ENCODE results near the gene WWC1.

WWC1 gene

GRCh38 chr5:168319774-168320173 is 28.3 kb downstream of the WWC1 start:
- no peak for DNase-seq (ENCODE audit: low read depth)
- H3K4me3 ChIP-seq (ENCODE audit: low read depth, low read length) = no peak overlapping the region
- TF ChIP-seq CTCF (IDR thresholded peaks at IDR 0.05; ENCODE audit: low read depth, low read length, missing control alignments) = no peak

- no peak overlapping the region for H3K4me3 ChIP-seq (ENCODE audit: low read depth, low read length)
- DNase-seq (ENCODE audit: low read depth) = no peak
- TF ChIP-seq CTCF (IDR thresholded peaks at IDR 0.05; ENCODE audit: low read depth, low read length, missing control alignments) = no peak
Measured at GRCh38 chr5:168320805-168321204, 29.4 kb downstream of the WWC1 start.

- TF ChIP-seq CTCF (IDR thresholded peaks at IDR 0.05; ENCODE audit: low read depth, low read length, missing control alignments) = no peak
- DNase-seq (ENCODE audit: low read depth) = no peak
- no peak overlapping the region for H3K4me3 ChIP-seq (ENCODE audit: low read depth, low read length)
Measured at GRCh38 chr5:168324859-168325630, 33.6 kb downstream of the WWC1 start.

GRCh38 chr5:168327019-168327421 is 35.6 kb downstream of the WWC1 start:
- no peak overlapping the region for H3K4me3 ChIP-seq (ENCODE audit: low read depth, low read length)
- TF ChIP-seq CTCF (IDR thresholded peaks at IDR 0.05; ENCODE audit: low read depth, low read length, missing control alignments) = no peak
- no peak for DNase-seq (ENCODE audit: low read depth)

- TF ChIP-seq CTCF (IDR thresholded peaks at IDR 0.05; ENCODE audit: low read depth, low read length, missing control alignments) = no peak
- no peak overlapping the region for H3K4me3 ChIP-seq (ENCODE audit: low read depth, low read length)
- DNase-seq (ENCODE audit: low read depth) = no peak
Measured at GRCh38 chr5:168327451-168327850, 36.0 kb downstream of the WWC1 start.

GRCh38 chr5:168327994-168328393 is 36.5 kb downstream of the WWC1 start:
- DNase-seq (ENCODE audit: low read depth) = no peak
- no peak overlapping the region for H3K4me3 ChIP-seq (ENCODE audit: low read depth, low read length)
- TF ChIP-seq CTCF (IDR thresholded peaks at IDR 0.05; ENCODE audit: low read depth, low read length, missing control alignments) = no peak

- TF ChIP-seq CTCF (IDR thresholded peaks at IDR 0.05; ENCODE audit: low read depth, low read length, missing control alignments) = no peak
- peak; percentile 70 for DNase-seq (ENCODE audit: low read depth)
- no peak overlapping the region for H3K4me3 ChIP-seq (ENCODE audit: low read depth, low read length)
Measured at GRCh38 chr5:168328814-168329213, 37.4 kb downstream of the WWC1 start.

Measured in GM12864 (cell line).